ENCODE data around the gene PPP1R12C. TPM values are rescaled to one million over a fixed set of nuclear protein-coding genes. Genes with fewer than 3 reads are reported as not detected.

The PPP1R12C gene
- total and polyA plus RNA-seq, 4 donors: 20.4 to 128 (median 89.5) TPM

Small RNAs within 50 kb of the gene (small RNA-seq; reads per million reads assigned to genes)
- not detected for gene MIR7975 (ENCODE audit: low replicate concordance)
- gene RF01210 (ENCODE audit: low replicate concordance): not detected

Other genes with a start within 250 kb of the PPP1R12C start
- 1 to 10 TPM in 1 of 2 donors, not detected in 1; 9.1 TPM for gene FCAR, start 243.4 kb downstream of the PPP1R12C start, total RNA-seq
- gene FCAR, start 243.4 kb downstream of the PPP1R12C start, polyA plus RNA-seq (ENCODE audit: insufficient read length in 2 of 2): under 1 TPM in 1 of 2 donors, not detected in 1; 0.18 TPM
- gene NCR1, start 211.5 kb downstream of the PPP1R12C start, total RNA-seq: under 1 TPM in 1 of 2 donors, not detected in 1; 0.17 TPM
- under 1 TPM in 1 of 2 donors, not detected in 1; 0.14 TPM for gene NCR1, start 211.5 kb downstream of the PPP1R12C start, polyA plus RNA-seq (ENCODE audit: insufficient read length in 2 of 2)
- not detected for gene NLRP7, start 170.1 kb downstream of the PPP1R12C start, total RNA-seq
- not detected for gene NLRP7, start 170.1 kb downstream of the PPP1R12C start, polyA plus RNA-seq (ENCODE audit: insufficient read length in 2 of 2)
- gene NLRP2, start 151.3 kb downstream of the PPP1R12C start, total RNA-seq: 1 to 10 TPM; 6.3 to 7.2 TPM
- gene NLRP2, start 151.3 kb downstream of the PPP1R12C start, polyA plus RNA-seq (ENCODE audit: insufficient read length in 2 of 2): 1 to 10 TPM; 3.4 to 9.2 TPM
- gene GP6, start 79.4 kb downstream of the PPP1R12C start, total RNA-seq: under 1 TPM; 0.17 to 0.20 TPM
- gene GP6, start 79.4 kb downstream of the PPP1R12C start, polyA plus RNA-seq (ENCODE audit: insufficient read length in 2 of 2): 1 to 10 TPM in 1 of 2 donors, under 1 TPM in 1; 0.52 to 2.0 TPM
- gene RDH13, start 54.5 kb downstream of the PPP1R12C start, total RNA-seq: 10 to 100 TPM; 16.6 to 18.8 TPM
- 10 to 100 TPM; 17.2 to 34.8 TPM for gene RDH13, start 54.5 kb downstream of the PPP1R12C start, polyA plus RNA-seq (ENCODE audit: insufficient read length in 2 of 2)
- 1 to 10 TPM; 3.0 to 4.0 TPM for gene EPS8L1, start 41.8 kb downstream of the PPP1R12C start, total RNA-seq
- gene EPS8L1, start 41.8 kb downstream of the PPP1R12C start, polyA plus RNA-seq (ENCODE audit: insufficient read length in 2 of 2): 10 to 100 TPM; 13.0 to 17.9 TPM
- 10 to 100 TPM in 1 of 2 donors, 1 to 10 TPM in 1; 8.5 to 17.9 TPM for gene TNNT1, start 31.6 kb upstream of the PPP1R12C start, total RNA-seq
- gene TNNT1, start 31.6 kb upstream of the PPP1R12C start, polyA plus RNA-seq (ENCODE audit: insufficient read length in 2 of 2): 10 to 100 TPM; 12.2 to 12.8 TPM
- 1 to 10 TPM; 3.2 to 3.4 TPM for gene TNNI3, start 40.1 kb upstream of the PPP1R12C start, total RNA-seq
- gene TNNI3, start 40.1 kb upstream of the PPP1R12C start, polyA plus RNA-seq (ENCODE audit: insufficient read length in 2 of 2): 1 to 10 TPM; 5.2 to 5.5 TPM
- 1 to 10 TPM; 2.2 to 8.4 TPM for gene DNAAF3, start 49.0 kb upstream of the PPP1R12C start, total RNA-seq
- 10 to 100 TPM in 1 of 2 donors, 1 to 10 TPM in 1; 8.3 to 12.7 TPM for gene DNAAF3, start 49.0 kb upstream of the PPP1R12C start, polyA plus RNA-seq (ENCODE audit: insufficient read length in 2 of 2)
- 10 to 100 TPM; 11.5 to 28.1 TPM for gene SYT5, start 62.7 kb upstream of the PPP1R12C start, total RNA-seq
- gene SYT5, start 62.7 kb upstream of the PPP1R12C start, polyA plus RNA-seq (ENCODE audit: insufficient read length in 2 of 2): 100 to 1,000 TPM; 113 to 115 TPM
- 1 to 10 TPM; 2.9 to 4.5 TPM for gene PTPRH, start 91.9 kb upstream of the PPP1R12C start, total RNA-seq
- gene PTPRH, start 91.9 kb upstream of the PPP1R12C start, polyA plus RNA-seq (ENCODE audit: insufficient read length in 2 of 2): 1 to 10 TPM; 1.4 to 1.8 TPM
- 1 to 10 TPM in 1 of 2 donors, under 1 TPM in 1; 0.59 to 1.9 TPM for gene TMEM86B, start 111.1 kb upstream of the PPP1R12C start, total RNA-seq
- gene TMEM86B, start 111.1 kb upstream of the PPP1R12C start, polyA plus RNA-seq (ENCODE audit: insufficient read length in 2 of 2): 1 to 10 TPM; 6.6 to 8.0 TPM
- gene PPP6R1, start 141.4 kb upstream of the PPP1R12C start, total RNA-seq: 10 to 100 TPM; 22.6 to 23.9 TPM
- 10 to 100 TPM; 58.9 to 66.8 TPM for gene PPP6R1, start 141.4 kb upstream of the PPP1R12C start, polyA plus RNA-seq (ENCODE audit: insufficient read length in 2 of 2)
- 10 to 100 TPM; 19.6 to 24.0 TPM for gene HSPBP1, start 162.5 kb upstream of the PPP1R12C start, total RNA-seq
- 10 to 100 TPM; 68.3 to 71.4 TPM for gene HSPBP1, start 162.5 kb upstream of the PPP1R12C start, polyA plus RNA-seq (ENCODE audit: insufficient read length in 2 of 2)
- 10 to 100 TPM; 46.4 to 51.9 TPM for gene BRSK1, start 166.4 kb upstream of the PPP1R12C start, total RNA-seq
- gene BRSK1, start 166.4 kb upstream of the PPP1R12C start, polyA plus RNA-seq (ENCODE audit: insufficient read length in 2 of 2): 100 to 1,000 TPM; 201 to 206 TPM
- under 1 TPM; 0.66 to 0.89 TPM for gene TMEM150B, start 207.7 kb upstream of the PPP1R12C start, total RNA-seq
- under 1 TPM; 0.52 to 0.77 TPM for gene TMEM150B, start 207.7 kb upstream of the PPP1R12C start, polyA plus RNA-seq (ENCODE audit: insufficient read length in 2 of 2)
- 10 to 100 TPM in 1 of 2 donors, 1 to 10 TPM in 1; 7.0 to 22.4 TPM for gene KMT5C, start 222.2 kb upstream of the PPP1R12C start, total RNA-seq
- 10 to 100 TPM; 25.5 to 39.2 TPM for gene KMT5C, start 222.2 kb upstream of the PPP1R12C start, polyA plus RNA-seq (ENCODE audit: insufficient read length in 2 of 2)
- gene COX6B2, start 237.1 kb upstream of the PPP1R12C start, total RNA-seq: 1 to 10 TPM in 1 of 2 donors, under 1 TPM in 1; 0.69 to 2.8 TPM
- 1 to 10 TPM; 3.8 to 4.8 TPM for gene COX6B2, start 237.1 kb upstream of the PPP1R12C start, polyA plus RNA-seq (ENCODE audit: insufficient read length in 2 of 2)
- gene GARIN5B, start 245.6 kb upstream of the PPP1R12C start, total RNA-seq: not detected
- under 1 TPM; 0.14 to 0.43 TPM for gene GARIN5B, start 245.6 kb upstream of the PPP1R12C start, polyA plus RNA-seq (ENCODE audit: insufficient read length in 2 of 2)